Measurements from ENCODE around the gene NMUR1.
"Not testable (repeated sequence)": the region's sequence is repeated elsewhere in the genome, so short reads cannot be mapped to it uniquely, and the experiment has no call there.

DNA sequence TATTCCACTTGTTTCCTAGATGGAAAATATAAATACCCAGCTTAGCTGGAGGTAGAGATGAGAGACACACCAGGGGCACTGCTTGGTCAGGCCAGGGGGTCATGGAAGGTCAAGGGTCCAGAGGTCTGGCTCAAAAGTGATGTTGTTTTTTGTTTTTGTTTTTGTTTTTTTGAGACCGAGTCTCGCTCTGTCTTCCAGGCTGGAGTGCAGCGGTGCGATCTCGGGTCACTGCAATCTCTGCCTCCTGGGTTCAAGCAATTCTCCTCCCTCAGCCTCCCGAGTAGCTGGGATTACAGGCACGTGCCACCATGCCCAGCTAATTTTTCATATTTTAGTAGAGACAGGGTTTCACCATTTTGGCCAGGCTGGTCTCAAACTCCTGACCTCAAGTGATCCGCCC, 26.3 kb upstream of the NMUR1 start:
- TF ChIP-seq, protein P1, sequence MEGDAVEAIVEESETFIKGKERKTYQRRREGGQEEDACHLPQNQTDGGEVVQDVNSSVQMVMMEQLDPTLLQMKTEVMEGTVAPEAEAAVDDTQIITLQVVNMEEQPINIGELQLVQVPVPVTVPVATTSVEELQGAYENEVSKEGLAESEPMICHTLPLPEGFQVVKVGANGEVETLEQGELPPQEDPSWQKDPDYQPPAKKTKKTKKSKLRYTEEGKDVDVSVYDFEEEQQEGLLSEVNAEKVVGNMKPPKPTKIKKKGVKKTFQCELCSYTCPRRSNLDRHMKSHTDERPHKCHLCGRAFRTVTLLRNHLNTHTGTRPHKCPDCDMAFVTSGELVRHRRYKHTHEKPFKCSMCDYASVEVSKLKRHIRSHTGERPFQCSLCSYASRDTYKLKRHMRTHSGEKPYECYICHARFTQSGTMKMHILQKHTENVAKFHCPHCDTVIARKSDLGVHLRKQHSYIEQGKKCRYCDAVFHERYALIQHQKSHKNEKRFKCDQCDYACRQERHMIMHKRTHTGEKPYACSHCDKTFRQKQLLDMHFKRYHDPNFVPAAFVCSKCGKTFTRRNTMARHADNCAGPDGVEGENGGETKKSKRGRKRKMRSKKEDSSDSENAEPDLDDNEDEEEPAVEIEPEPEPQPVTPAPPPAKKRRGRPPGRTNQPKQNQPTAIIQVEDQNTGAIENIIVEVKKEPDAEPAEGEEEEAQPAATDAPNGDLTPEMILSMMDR (optimal IDR thresholded peaks at IDR 0.05 in 1 of 3, IDR thresholded peaks at IDR 0.05 in 1 of 3, conservative IDR thresholded peaks at IDR 0.05 in 1 of 3; ENCODE audit: extremely low read depth in 1 of 3, insufficient read depth in 2 of 3, low read length in 3 of 3): not testable (repeated sequence)
- not testable (repeated sequence) for TF ChIP-seq EZH2 (IDR thresholded peaks at IDR 0.05; ENCODE audit: low read length)

Measured in keratinocyte (primary cell).